Mucosa of descending colon (tissue), 3 donors: Measurements from ENCODE around the gene GSE1. TPM values are rescaled to one million over a fixed set of nuclear protein-coding genes. Genes with fewer than 3 reads are reported as not detected.

Source experiments
- ATAC-seq: fragments of 200-7000 bp; cut with Tn5 transposase; one replicate; pipeline ENCODE4 v1.9.1; 2020; ENCODE audit warnings: mild to moderate bottlenecking, moderate library complexity
- DNase-seq, 3 donors: peaks; one replicate each; pipeline ENCODE4 v3.0.0-alpha.2; 2020
- H3K36me3 ChIP-seq: fragments of 200-600 bp; one replicate; pipeline ENCODE4 v1.8.0; 2021; ENCODE audit warnings: low read depth, mild to moderate bottlenecking
- H3K4me1 ChIP-seq: fragments of 200-600 bp; one replicate; pipeline ENCODE4 v1.8.0; 2021; ENCODE audit warnings: low read depth, mild to moderate bottlenecking
- H3K4me3 ChIP-seq: fragments of 200-600 bp; one replicate; pipeline ENCODE4 v1.8.0; 2021; ENCODE audit warnings: mild to moderate bottlenecking
- H3K9me3 ChIP-seq: fragments of 200-600 bp; one replicate; pipeline ENCODE4 v1.8.0; 2021; ENCODE audit warnings: mild to moderate bottlenecking
- CTCF ChIP-seq: fragments of 200-600 bp; IDR thresholded peaks from one replicate; pipeline ENCODE4 v1.8.0; 2022; ENCODE audit warnings: antibody characterized with exemption, mild to moderate bottlenecking
- intact Hi-C, 2 donors: fragments of 100-400 bp; cut with DNase I in 1 of 2; cut with micrococcal nuclease in 1 of 2; formaldehyde crosslinking; loops; one replicate each; pipeline versions ENCODE4 v1.11.0 to v1.11.1; 2022; cut with DNase I, micrococcal nuclease
- total RNA-seq, 3 donors: library from RNA; stranded (reverse); fragmentation: NEBNext Ultra II Directional in 2 of 3; extraction: Animal tissue kit (Norgen Biotek cat#: 25700) in 2 of 3; gene quantifications; one replicate each; pipeline versions ENCODE4 v1.2.1 to v1.2.4, GENCODE V29; 2021 to 2023
- donor health status: DM: no; HTN: no; CAD: no; lungs with moderate emphysema.
- donor health status: DM: no; HTN: no; CAD: no.
- donor health status: DM: no; HTN: yes; CAD: no.

Gene GSE1
- total RNA-seq, 3 donors from 2014 or later: 107 to 122 (median 107) TPM

- DNase-seq: peak in 1 of 3 donors; percentile 44
- Histone ChIP-seq H3K4me3 (no peak overlapping the region), H3K4me1 (peaks cover 8% of the 10 kb centered on the region), H3K36me3 (no peaks in the 10 kb centered on the region), H3K9me3 (no peaks in the 10 kb centered on the region)
- TF ChIP-seq CTCF: no peak
- intact Hi-C loops: no loop called here
- ATAC-seq: no peak
Observed at GRCh38 chr16:85650135-85650843, 37.2 kb downstream of the GSE1 start.

GRCh38 chr16:85650844-85651628 lies 37.9 kb downstream of the GSE1 start:
- Histone ChIP-seq H3K4me3 (no peak overlapping the region), H3K9me3 (no peaks in the 10 kb centered on the region), H3K36me3 (peaks cover 2% of the 10 kb centered on the region), H3K4me1 (peaks cover 3% of the 10 kb centered on the region)
- DNase-seq: peak in 1 of 3 donors; percentile 59
- no peak for TF ChIP-seq CTCF
- ATAC-seq: no peak
- intact Hi-C loops: no loop called here

GRCh38 chr16:85651629-85652430 lies 38.7 kb downstream of the GSE1 start:
- Histone ChIP-seq H3K4me1 (peaks cover 3% of the 10 kb centered on the region), H3K36me3 (peaks cover 8% of the 10 kb centered on the region), H3K9me3 (no peaks in the 10 kb centered on the region), H3K4me3 (no peak overlapping the region)
- DNase-seq: peak in 1 of 3 donors; percentile 44
- TF ChIP-seq CTCF: no peak
- ATAC-seq: peak; percentile 6
- intact Hi-C loops: no loop called here

GRCh38 chr16:85652431-85653221 lies 39.5 kb downstream of the GSE1 start:
- no peaks in the 10 kb centered on the region for H3K9me3 ChIP-seq
- H3K36me3 ChIP-seq: peaks cover 8% of the 10 kb centered on the region
- peak; percentile 52 to 72 (median 62) for DNase-seq
- ATAC-seq: peak; percentile 50
- TF ChIP-seq CTCF: no peak
- peaks cover 3% of the 10 kb centered on the region for H3K4me1 ChIP-seq
- no peak overlapping the region for H3K4me3 ChIP-seq
- intact Hi-C loops: no loop called here
